GM18526 (cell line): ENCODE results near the gene PPP1R3F.

ENCODE experiments used
- POLR2A ChIP-seq: IDR thresholded peaks from 3 replicates; pipeline ENCODE4 v1.6.1; 2011; ENCODE audit not compliant: insufficient read length; ENCODE audit errors: extremely low read depth

PPP1R3F gene

DNA sequence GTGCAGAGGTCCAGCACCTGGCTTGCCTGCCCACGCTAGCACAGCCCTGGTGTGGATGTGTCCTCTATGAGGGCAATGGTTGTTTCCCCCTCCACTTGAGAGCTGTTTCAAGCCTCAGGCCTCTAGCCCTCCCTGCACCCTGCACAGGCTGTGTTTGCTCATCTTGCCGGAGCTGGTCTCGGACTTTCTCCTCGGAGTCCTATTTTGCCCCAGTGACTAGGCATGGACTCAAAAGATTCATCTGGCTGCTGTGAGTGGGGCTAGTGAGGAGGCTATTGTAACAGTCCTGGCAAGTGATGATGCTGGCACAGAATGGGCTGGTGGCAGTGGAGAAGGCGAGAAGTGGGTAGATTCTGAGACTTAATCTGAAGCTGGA is 10.9 kb upstream of the PPP1R3F start:
- no peak for TF ChIP-seq POLR2A

DNA sequence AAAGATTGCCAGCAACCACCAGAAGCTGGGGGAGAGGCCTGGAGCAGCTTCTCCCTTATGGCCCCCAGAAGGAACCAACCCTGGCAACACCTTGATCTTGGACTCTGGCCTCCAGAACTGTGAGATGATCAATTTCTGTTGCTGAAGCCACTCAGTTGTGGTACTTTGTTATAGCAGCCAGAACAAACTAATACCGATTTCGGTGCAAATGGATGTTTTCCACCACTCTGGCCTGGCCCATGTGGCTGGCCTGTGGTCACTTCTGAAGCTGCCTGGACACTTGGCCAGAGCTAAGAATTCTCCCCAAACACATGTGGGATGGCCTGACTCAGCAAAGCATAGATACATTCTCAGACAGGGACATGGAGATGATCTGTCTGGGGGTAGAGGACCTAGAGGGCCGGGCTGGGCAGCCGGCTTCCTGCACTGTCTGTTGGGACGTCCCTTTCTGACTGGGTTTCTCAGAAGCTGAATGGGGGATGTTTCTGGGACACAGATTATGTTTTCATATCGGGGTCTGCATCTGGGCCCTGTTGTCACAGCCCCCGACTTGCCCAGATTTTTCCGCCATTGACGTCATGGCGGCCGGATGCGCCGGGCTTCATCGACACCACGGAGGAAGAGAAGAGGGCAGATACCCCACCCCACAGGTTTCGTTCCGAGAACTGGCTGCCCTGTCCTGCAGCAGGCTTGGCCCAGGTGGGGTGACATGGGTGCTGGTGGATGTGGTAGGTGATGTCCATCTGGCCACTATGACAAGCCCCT is 9.2 kb upstream of the PPP1R3F start:
- no peak for TF ChIP-seq POLR2A

DNA sequence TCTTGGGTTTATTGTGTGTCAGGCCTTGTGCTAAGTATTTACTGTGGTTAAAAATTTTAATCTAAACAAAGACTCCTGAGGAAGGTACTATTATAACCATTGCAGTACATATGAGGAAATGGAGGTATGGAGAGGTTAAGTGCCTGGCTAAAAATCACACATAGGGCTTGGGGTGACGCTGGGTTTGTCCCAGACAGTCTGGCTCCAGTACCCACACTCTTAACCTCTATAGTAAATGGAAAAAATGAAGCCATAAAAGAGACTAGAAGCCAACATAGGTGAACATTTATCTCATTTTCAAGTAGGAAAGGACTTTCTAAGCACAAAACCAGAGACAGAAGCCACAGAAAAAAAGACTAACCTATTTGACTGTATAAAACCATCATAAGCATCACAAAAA is 7.0 kb upstream of the PPP1R3F start:
- TF ChIP-seq POLR2A = no peak

DNA sequence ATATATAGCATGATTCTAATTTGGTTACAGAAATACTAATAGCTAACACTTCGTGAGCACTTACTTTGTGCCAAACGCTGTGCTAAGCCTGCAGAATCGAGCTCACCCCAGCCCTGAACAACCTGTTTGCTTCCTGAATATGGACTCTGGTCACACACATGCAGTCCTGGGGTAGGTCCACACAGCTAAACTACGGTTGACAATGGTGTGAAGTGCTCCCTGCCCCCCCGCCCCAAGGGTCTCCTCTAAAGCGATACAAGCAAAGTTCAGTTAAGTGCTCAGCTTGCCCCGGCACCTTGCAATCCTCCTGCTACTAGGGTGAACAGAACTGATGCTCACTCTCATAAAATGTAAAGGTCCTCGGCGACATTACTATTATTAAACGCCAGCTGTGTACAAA is 6.0 kb upstream of the PPP1R3F start:
- no peak for TF ChIP-seq POLR2A

DNA sequence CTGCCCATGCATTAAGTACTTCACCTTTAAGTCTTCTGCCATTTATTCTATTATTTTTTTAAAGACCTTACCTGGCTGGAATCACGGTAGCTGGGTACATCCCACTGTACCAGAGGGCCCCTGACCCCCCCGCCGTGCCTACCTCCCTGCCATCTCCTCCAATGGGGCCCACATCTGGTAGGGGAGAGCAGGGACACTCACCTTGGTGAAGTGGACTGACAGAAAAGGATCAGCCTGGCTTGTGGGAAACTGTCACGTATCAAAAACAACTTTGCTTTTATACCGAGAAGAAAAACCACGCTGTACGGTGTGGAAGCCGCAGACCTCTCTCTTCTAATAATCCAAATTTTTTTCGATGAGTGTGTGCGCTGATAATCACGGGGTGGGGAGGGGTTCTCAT is 5.1 kb upstream of the PPP1R3F start, which contains the start of gene FOXP3:
Gene FOXP3, minus strand, starts transcription at position 251 of the 400 bp plus-strand sequence. CDS start 6,205 bp downstream, outside the sequence.
- TF ChIP-seq POLR2A = no peak

DNA sequence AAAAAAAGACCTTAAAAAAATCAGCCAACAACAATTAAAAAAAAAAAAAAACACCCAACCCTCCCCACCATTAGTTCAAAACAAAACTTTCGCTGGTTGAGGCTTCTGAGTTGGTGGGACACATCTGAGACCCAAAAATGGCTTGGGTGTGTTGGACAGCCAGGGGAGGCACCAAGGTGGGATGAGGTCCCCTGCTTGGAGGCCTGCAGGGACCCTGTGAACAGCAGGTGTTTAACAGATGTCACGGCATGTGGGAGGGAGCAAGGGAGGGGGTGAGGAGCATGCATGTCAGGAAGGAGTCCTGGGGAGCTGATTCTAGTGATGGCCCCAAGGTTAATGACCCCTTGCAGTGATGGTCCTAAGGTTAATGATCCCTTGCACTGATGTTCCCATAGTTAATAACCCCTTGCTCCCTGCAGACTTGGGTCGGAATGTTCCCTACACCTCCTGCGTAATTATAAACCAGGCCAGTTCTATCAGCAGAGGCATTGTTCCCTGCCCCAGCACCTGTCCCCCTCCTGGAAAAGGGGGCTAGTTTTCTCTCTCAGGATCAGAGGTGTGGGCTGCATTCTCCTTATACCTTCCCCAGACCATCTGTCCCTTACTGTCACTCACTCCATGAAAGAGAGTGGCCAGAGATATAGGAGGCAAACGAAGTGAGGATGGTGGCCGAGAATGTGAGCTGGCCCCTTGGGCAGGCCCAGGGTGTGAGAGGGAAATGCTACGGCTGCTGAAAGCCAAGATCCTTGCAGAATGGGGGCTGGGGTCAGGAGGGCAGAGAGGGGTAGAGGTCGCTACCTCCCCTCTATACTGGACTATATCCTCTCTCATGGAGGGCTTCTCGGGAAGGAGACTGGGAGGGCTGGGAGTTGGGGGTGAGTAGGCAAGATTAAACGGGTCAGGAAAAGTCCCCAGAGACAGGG is 2.8 kb upstream of the PPP1R3F start:
- no peak for TF ChIP-seq POLR2A

DNA sequence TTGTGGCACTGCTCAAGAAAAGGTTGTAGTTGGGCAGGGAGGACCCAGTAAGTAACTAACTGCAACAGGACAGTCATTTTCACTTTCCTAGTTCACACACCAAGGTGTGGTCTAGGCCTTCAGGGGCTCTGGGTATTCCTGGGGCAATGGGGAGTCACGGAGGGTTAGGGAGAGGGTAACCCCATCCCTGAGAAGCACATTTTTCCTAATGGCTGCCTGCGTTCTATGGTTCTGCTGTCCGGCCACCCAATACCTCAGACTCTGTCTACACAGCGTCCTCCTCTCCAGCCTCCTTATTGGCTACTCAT is 937 bp upstream of the PPP1R3F start:
- no peak for TF ChIP-seq POLR2A

DNA sequence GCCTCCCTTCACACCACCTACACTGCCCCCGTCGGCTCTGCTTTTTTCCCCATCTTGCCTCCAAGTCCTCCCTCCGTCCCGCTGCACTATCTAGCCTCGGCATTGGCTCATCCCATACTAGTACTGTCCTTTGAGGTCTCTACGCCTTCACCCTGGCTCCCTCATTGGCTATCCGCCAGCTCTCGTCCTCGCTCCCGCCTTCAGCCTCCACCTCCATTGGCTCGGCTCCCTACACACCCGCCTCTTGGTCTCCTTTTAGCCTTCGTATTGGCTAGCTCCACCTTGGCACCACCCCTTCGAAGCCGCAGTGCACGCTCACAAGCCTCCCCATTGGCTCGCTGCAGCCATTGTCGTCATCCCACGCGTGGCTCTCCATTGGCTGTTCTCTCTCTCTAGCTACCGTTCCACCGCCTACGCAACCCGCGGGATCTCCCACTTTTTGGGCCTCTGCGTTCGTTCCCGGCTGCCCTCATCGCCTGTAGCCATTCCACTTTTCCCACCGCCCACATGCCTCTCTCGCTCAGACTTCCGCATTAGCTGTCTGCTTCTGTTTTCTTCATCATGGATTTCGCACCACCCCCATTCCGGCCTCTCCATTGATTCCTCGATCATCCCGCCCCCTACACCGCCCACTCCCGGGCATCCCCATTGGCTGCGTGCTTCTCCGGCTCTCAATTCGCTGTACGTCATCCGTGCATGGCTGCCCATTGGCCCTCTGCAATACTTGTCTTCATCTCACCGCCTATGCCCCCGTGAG is 405 bp upstream of the PPP1R3F start:
- peak; percentile 69 for TF ChIP-seq POLR2A

DNA sequence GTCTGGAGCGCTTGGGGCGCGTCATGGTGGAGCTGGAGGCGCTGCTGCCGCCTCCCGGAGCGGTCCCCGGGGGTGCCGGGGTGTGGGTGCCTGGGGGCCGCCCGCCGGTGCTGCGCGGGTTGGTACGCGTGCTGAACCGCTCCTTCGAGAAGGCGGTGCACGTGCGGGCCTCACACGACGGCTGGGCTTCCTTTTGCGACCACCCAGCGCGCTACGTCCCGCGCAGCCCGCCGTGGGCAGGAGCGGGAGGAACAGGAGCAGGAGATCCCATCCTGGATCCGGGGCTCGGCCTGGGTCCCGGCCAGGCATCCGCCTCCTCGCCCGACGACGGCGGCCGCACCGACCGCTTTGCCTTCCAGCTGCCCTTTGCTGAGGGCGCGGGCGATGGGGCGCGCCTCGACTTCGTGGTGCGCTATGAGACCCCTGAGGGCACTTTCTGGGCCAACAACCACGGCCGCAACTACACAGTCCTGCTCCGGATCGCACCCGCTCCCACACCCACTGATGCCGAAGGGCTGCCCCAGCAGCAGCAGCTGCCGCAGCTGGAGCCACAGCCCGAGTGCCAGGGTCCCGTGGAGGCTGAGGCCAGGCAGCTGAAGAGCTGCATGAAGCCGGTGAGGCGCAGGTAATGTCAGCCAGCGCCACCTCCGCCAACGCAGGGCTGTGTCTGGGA is 792 bp downstream of the PPP1R3F start:
- no peak for TF ChIP-seq POLR2A

DNA sequence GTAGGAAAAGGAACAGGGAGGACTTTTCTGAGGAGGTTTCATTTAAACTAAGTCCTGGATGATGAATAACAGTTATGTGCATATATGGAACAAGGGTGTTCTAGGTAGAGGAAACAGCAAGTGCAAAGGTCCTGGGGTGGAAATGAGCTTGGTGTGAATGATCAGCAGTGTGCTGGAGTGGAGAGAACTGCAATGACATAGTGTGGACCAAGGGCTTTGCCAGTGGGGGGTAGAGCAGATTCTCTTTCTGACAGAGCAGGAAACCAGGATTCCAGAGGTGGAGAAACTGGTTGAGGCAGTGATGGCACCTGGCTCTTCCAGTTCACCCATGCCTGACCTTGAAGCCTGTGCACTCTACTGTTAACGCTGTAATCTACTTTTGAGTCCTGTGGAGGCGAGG is 1.7 kb downstream of the PPP1R3F start:
- no peak for TF ChIP-seq POLR2A

DNA sequence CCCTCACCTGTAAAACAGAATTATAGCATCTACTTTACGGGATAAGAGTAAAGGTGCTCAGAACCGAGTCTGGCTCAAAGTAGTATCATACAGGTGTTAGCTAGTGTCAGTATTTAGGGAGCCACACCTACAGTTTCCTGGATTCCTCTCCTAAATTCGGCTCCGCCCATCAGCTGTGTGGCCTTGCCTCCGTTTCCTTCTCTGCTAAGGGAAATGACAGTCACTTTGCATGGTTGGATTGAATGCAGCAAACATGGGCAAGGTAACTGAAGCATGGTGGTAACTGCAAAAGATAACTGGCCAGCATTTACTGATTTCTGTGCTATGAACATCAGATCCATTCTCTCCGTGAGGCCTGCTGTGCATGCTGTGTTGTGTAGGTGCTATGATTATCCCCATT is 2.8 kb downstream of the PPP1R3F start:
- no peak for TF ChIP-seq POLR2A

DNA sequence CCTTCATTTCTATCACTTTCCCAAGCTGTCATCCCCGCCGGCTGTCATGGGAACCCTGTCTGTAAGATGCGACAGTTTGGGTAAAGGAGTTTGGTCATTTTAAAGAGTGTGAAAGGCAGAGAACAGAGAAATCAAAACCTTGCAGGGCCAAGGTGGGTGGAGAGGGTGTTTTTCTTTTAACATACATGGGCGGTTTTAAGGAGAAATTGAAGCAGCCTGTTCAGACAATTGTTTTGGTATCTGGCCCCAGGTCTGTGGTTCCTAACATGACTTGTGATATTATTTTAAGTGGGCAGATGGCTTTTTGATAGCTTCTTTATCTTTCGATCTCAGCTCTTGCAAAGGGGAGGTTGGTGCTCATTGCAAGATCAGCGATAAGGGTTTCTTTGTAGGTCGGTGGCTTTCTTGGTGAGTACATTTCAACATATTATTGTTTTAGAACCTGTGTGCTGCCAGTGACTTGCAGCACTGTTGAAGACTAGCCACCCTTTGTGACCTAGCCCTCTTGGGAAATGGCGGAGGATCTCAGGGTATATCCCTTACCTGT is 3.7 kb downstream of the PPP1R3F start:
- no peak for TF ChIP-seq POLR2A

DNA sequence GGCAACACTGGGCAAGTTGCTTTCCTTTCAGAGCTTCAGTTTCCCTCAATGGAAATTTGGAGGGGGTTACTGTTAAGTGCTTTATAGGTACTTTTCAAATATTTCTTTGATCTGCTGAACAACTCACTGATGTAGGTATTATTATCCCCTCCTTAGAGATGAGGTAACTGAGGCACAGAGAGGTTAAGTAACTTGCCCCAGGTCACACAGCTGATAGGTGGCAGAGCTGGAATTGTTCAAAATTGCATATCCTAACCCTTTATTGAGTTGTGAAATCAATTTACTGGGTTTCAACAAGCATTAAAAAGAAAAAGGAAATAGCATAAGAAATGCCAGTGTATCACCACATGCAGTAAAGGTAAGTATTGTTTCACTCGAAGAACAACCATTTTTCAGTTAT is 6.6 kb downstream of the PPP1R3F start:
- TF ChIP-seq POLR2A = no peak

DNA sequence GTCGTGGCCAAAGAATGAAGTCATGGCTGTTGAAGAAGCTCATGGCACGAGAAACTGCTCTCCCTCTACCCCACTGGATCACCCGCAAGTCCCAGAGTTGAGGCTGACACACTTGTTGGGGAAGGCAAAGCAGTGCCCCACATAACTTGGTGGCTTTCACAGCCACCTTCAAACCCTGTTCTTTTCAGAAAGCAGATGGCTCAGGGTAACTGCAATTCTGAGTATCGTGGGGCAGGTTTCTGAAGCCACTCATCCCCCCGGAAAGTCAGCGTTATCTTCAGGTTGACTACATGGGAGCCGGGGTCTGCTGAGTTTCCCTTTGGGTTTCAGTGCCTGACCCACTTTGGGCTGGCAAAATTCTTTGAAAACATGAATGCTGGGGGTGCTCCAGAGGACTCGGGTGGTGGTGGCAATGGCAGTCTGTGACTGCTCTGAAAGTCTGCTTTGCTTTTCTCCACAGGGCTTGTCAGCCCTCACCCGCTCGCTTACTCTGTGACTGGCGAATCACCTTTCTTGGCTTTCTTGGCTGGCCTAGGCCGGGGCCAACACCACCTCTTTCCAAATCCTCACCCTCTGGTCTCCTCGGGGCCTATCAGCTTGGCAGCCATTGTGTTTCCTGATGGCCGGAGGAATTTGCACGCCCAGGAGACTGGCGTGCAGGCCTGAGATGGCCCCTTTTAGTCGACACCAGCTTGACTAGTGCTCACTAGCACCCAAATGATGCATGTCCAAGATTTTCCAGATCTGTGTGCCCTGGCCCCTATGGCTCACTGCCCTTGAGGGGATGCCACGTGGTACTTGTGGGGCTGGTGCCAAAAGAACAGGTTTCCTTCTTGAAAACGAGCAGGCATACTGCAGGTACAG is 7.3 kb downstream of the PPP1R3F start:
- no peak for TF ChIP-seq POLR2A
